ENCODE results near the gene ARHGEF28. TPM values are rescaled to one million over a fixed set of nuclear protein-coding genes. Genes with fewer than 3 reads are reported as not detected.

ARHGEF28 gene
- total and polyA plus RNA-seq, 2 experiments from 2014 or later: 3.5 to 11.2 TPM

DNA sequence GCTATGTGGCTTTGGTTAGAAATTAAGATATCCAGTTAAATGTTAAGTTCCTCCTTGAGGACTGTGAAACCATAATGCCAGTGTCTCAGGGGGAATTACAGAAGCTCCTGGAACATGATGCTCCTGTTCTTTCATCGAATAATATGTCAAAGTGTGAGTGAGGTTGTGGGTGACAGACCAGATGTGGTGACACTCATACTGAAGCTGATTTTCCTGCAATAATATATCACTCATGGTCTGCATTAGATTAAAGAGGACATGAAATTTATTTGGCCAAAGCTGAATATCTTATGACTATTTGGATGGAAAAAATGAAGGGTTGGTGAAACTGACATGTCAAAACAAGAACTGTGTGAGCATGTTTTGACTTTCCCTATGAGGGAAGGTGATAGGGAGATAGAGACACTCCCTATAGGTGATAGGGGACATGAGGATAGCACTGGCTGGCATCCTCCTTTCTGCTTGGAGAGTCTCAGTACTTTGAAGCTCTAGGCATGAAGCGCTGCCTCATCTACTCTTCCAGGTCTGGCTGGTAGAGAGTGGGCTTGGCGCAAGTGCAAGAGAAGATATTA, 173.5 kb downstream of the ARHGEF28 start:
- no peaks in the 10 kb centered on the region for H3K9me2 ChIP-seq (replicated peaks; ENCODE audit: insufficient read depth)
- TF ChIP-seq EZH2phosphoT487 (IDR thresholded peaks at IDR 0.05; ENCODE audit: low read depth, severe bottlenecking, unreplicated experiment) (no peak), EZH2 (IDR thresholded peaks at IDR 0.05; ENCODE audit: borderline replicate concordance) (no peak)
- TF ChIP-seq, protein P1, sequence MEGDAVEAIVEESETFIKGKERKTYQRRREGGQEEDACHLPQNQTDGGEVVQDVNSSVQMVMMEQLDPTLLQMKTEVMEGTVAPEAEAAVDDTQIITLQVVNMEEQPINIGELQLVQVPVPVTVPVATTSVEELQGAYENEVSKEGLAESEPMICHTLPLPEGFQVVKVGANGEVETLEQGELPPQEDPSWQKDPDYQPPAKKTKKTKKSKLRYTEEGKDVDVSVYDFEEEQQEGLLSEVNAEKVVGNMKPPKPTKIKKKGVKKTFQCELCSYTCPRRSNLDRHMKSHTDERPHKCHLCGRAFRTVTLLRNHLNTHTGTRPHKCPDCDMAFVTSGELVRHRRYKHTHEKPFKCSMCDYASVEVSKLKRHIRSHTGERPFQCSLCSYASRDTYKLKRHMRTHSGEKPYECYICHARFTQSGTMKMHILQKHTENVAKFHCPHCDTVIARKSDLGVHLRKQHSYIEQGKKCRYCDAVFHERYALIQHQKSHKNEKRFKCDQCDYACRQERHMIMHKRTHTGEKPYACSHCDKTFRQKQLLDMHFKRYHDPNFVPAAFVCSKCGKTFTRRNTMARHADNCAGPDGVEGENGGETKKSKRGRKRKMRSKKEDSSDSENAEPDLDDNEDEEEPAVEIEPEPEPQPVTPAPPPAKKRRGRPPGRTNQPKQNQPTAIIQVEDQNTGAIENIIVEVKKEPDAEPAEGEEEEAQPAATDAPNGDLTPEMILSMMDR (IDR thresholded peaks at IDR 0.05; ENCODE audit: poor library complexity): no peak
- peaks cover 10% of the 10 kb centered on the region for H3K4me1 ChIP-seq (ENCODE audit: insufficient read depth)
- H3K27ac ChIP-seq: no peak overlapping the region
- H2AFZ ChIP-seq: no peak overlapping the region
- 99% methylated on average over 3 of the region's 3 CpGs for WGBS (ENCODE audit: low lambda C conversion rate, missing lambda C conversion rate)
- no peak overlapping the region for H3K4me3 ChIP-seq
- H3K27me3 ChIP-seq: peaks cover 7% of the 10 kb centered on the region
- no peaks in the 10 kb centered on the region for H4K20me1 ChIP-seq (ENCODE audit: insufficient read depth, poor library complexity, severe bottlenecking)
- H3K79me2 ChIP-seq: no peaks in the 10 kb centered on the region
- H3K36me3 ChIP-seq (replicated peaks; ENCODE audit: insufficient read depth, low read depth): no peaks in the 10 kb centered on the region
- no peaks in the 10 kb centered on the region for H3K9me3 ChIP-seq (ENCODE audit: low read depth)
- no peak overlapping the region for H3K4me2 ChIP-seq
- no peak for DNase-seq (ENCODE audit: low spot score)

DNA sequence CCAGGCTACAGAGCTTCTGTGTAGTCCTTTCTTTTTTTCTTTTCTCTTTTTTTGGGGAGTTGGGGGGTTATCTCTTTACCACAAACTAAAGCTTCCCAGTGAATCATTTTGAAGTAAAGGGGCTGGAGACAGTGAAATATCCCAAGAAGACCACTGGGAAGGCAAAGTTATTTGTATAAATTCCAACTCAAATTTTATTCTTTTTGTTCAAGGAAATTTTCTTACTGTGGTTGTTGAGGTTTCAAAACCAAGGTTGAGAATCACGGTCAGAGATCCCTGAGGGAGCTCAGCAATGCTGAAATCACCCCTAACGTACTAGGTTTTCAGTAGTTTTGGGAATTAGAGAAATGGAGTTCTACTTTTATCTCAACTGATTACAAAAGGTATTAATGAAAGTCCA, 175.7 kb downstream of the ARHGEF28 start:
- H3K27me3 ChIP-seq: peaks cover 7% of the 10 kb centered on the region
- WGBS (ENCODE audit: low lambda C conversion rate, missing lambda C conversion rate): 94% methylated on average over 2 of the region's 2 CpGs
- no peak overlapping the region for H3K27ac ChIP-seq
- TF ChIP-seq EZH2phosphoT487 (IDR thresholded peaks at IDR 0.05; ENCODE audit: low read depth, severe bottlenecking, unreplicated experiment) (no peak), EZH2 (IDR thresholded peaks at IDR 0.05; ENCODE audit: borderline replicate concordance) (no peak)
- TF ChIP-seq, protein P1 (IDR thresholded peaks at IDR 0.05; ENCODE audit: poor library complexity): no peak
- peaks cover 6% of the 10 kb centered on the region for H3K4me1 ChIP-seq (ENCODE audit: insufficient read depth)
- H3K79me2 ChIP-seq: no peaks in the 10 kb centered on the region
- H3K4me2 ChIP-seq: no peak overlapping the region
- no peaks in the 10 kb centered on the region for H3K36me3 ChIP-seq (replicated peaks; ENCODE audit: insufficient read depth, low read depth)
- no peaks in the 10 kb centered on the region for H3K9me2 ChIP-seq (replicated peaks; ENCODE audit: insufficient read depth)
- H4K20me1 ChIP-seq (ENCODE audit: insufficient read depth, poor library complexity, severe bottlenecking): no peaks in the 10 kb centered on the region
- H2AFZ ChIP-seq: no peak overlapping the region
- no peaks in the 10 kb centered on the region for H3K9me3 ChIP-seq (ENCODE audit: low read depth)
- no peak overlapping the region for H3K4me3 ChIP-seq
- no peak for DNase-seq (ENCODE audit: low spot score)

DNA sequence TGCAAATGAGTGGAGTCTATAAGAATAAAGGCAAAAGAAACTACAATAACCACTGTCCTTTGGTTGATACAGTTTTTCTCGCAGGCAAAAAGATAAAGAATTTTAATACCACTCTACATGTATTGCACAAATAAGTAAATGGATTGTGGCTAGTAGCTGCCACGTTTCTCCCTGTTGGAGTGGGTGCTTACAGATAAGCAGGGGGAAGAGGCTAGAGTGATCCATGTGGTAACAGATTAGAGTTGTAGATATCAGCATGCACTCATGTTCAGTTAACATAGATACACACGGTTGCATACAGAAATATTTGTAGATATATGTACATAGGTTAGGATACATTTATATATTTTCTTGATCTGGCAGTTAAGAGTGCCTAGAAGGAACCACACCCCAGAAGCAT, 179.5 kb downstream of the ARHGEF28 start:
- no peak for DNase-seq (ENCODE audit: low spot score)
- H3K79me2 ChIP-seq: no peaks in the 10 kb centered on the region
- TF ChIP-seq EZH2phosphoT487 (IDR thresholded peaks at IDR 0.05; ENCODE audit: low read depth, severe bottlenecking, unreplicated experiment) (no peak), EZH2 (IDR thresholded peaks at IDR 0.05; ENCODE audit: borderline replicate concordance) (no peak)
- TF ChIP-seq, protein P1 (IDR thresholded peaks at IDR 0.05; ENCODE audit: poor library complexity): no peak
- peaks cover 7% of the 10 kb centered on the region for H3K27me3 ChIP-seq
- H3K27ac ChIP-seq: no peak overlapping the region
- no peak overlapping the region for H3K4me2 ChIP-seq
- no peaks in the 10 kb centered on the region for H3K4me1 ChIP-seq (ENCODE audit: insufficient read depth)
- H2AFZ ChIP-seq: no peak overlapping the region
- 73% methylated on average over 3 of the region's 3 CpGs for WGBS (ENCODE audit: low lambda C conversion rate, missing lambda C conversion rate)
- no peaks in the 10 kb centered on the region for H4K20me1 ChIP-seq (ENCODE audit: insufficient read depth, poor library complexity, severe bottlenecking)
- no peaks in the 10 kb centered on the region for H3K36me3 ChIP-seq (replicated peaks; ENCODE audit: insufficient read depth, low read depth)
- no peaks in the 10 kb centered on the region for H3K9me2 ChIP-seq (replicated peaks; ENCODE audit: insufficient read depth)
- no peak overlapping the region for H3K4me3 ChIP-seq
- no peaks in the 10 kb centered on the region for H3K9me3 ChIP-seq (ENCODE audit: low read depth)
